DOHH2 (cell line): Measurements from ENCODE around the gene FIGN.

Experiments
- EZH2phosphoT487 ChIP-seq: fragments of 200-600 bp; sonication (generic); IDR thresholded peaks from 2 replicates; pipeline ENCODE4 v1.6.1; 2017; ENCODE audit warnings: borderline replicate concordance, mild to moderate bottlenecking, antibody characterized with exemption, low read length, moderate library complexity, mixed read lengths
- TF ChIP-seq, protein P1 (sequence below): fragments of 200-600 bp; sonication (generic); IDR thresholded peaks from one replicate; pipeline ENCODE4 v1.5.1; 2014; ENCODE audit warnings: antibody characterized with exemption, mild to moderate bottlenecking, low read depth, low read length; ENCODE audit not compliant: poor library complexity, severe bottlenecking

DNA sequence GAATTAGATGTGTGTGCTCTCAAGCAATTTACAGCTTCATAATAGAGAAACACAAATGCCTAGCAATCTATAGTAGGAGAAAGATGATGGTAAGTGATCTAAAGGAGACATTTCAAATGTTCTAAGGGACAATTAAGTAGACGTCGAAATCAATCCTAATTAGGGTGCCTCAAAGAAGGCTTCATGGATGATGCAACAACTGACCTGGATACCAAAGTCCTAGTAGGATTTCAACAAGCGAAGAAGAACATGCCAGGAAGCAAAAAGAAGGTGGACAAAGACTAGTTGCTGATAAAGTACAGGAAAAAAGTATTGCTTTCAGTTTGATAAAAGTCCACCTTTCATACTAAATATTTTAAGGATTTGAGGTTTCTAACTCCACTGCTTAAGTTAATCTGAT lies 12.5 kb downstream of the FIGN start:
- TF ChIP-seq, protein P1, sequence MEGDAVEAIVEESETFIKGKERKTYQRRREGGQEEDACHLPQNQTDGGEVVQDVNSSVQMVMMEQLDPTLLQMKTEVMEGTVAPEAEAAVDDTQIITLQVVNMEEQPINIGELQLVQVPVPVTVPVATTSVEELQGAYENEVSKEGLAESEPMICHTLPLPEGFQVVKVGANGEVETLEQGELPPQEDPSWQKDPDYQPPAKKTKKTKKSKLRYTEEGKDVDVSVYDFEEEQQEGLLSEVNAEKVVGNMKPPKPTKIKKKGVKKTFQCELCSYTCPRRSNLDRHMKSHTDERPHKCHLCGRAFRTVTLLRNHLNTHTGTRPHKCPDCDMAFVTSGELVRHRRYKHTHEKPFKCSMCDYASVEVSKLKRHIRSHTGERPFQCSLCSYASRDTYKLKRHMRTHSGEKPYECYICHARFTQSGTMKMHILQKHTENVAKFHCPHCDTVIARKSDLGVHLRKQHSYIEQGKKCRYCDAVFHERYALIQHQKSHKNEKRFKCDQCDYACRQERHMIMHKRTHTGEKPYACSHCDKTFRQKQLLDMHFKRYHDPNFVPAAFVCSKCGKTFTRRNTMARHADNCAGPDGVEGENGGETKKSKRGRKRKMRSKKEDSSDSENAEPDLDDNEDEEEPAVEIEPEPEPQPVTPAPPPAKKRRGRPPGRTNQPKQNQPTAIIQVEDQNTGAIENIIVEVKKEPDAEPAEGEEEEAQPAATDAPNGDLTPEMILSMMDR: no peak
- TF ChIP-seq EZH2phosphoT487: no peak
